ENCODE results near the gene TMC4.

DNA sequence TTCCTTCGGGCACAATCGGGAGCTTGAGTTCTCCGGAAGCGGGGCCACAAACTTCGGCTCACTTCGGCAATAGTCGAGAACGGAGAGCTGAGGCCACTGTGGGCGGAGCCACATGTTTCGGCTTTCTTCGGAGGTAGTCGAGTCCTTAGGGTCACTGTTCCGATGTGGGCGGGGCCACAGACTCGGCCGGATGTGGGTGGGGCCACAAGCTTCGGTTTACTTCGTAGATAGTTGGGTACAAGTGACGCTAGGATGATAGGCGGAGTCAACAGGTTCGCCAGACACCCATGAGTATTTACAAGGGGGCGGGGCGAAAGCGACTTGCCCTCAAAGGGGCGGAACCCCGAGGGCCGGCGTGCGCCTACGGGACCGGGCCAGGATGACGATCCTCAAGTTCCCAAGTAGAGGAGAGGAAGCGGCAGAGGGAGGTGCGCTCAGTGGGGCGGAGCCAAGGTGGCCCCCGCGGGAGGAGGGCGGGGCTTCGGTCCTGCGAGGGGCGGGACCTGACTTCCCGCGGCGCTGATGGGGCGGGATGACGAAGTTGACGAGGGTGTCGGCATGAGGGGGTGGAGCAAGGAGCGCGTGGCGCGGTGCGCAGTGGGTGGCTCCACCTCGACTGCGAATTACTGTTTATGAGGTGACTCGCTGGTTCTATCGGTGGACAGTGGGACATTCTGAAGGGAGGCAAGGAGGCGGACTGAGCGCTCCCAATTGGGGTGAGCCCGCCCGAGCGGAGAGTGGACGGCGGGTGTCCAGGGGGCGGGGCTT lies 17.0 kb upstream of the TMC4 start:
- TF ChIP-seq, protein P1, sequence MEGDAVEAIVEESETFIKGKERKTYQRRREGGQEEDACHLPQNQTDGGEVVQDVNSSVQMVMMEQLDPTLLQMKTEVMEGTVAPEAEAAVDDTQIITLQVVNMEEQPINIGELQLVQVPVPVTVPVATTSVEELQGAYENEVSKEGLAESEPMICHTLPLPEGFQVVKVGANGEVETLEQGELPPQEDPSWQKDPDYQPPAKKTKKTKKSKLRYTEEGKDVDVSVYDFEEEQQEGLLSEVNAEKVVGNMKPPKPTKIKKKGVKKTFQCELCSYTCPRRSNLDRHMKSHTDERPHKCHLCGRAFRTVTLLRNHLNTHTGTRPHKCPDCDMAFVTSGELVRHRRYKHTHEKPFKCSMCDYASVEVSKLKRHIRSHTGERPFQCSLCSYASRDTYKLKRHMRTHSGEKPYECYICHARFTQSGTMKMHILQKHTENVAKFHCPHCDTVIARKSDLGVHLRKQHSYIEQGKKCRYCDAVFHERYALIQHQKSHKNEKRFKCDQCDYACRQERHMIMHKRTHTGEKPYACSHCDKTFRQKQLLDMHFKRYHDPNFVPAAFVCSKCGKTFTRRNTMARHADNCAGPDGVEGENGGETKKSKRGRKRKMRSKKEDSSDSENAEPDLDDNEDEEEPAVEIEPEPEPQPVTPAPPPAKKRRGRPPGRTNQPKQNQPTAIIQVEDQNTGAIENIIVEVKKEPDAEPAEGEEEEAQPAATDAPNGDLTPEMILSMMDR (IDR thresholded peaks at IDR 0.05): no peak
- TF ChIP-seq POLR2A (IDR thresholded peaks at IDR 0.05): peak; percentile 63 to 74

Data from gastroesophageal sphincter (tissue), 3 donors.